ENCODE measurements around the gene MOB2. TPM values are rescaled to one million over a fixed set of nuclear protein-coding genes. Genes with fewer than 3 reads are reported as not detected.

Gene MOB2
- total and polyA plus RNA-seq, 2 donors (not counting 1 experiment from before 2014, with no cell fraction given): 13.1 to 30.1 TPM

DNA sequence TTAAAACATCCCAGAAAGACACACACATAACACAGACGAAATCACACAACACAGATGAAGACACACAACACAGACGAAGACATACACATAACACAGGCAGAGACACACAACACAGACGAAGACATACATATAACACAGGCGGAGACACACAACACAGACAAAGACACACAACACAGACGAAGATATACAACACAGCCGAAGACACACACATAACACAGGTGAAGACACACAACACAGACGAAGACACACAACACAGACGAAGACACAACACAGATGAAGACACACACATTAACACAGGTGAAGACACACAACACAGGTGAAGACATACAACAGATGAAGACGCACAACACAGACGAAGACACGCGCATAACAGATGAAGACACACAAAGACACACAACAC is 4.8 kb upstream of the MOB2 start:
- no peak overlapping the region for H2AFZ ChIP-seq (ENCODE audit: low read length)
- no peaks in the 10 kb centered on the region for H3K9me3 ChIP-seq (ENCODE audit: control insufficient read depth, insufficient read depth, low read depth, low read length)
- no peak overlapping the region for H3K4me2 ChIP-seq (ENCODE audit: extremely low read depth, insufficient read depth, low read length)
- no peaks in the 10 kb centered on the region for H3K27me3 ChIP-seq (ENCODE audit: control insufficient read depth, insufficient read depth, low read length)
- H3K36me3 ChIP-seq (ENCODE audit: control insufficient read depth, insufficient read depth, low read length): no peaks in the 10 kb centered on the region
- H3K4me3 ChIP-seq (replicated peaks in 1 of 4; ENCODE audit: control extremely low read depth in 1 of 4, insufficient read depth in 1 of 4, low read depth in 3 of 4, low read length in 4 of 4): no peak overlapping the region
- TF ChIP-seq CTCF (conservative IDR thresholded peaks at IDR 0.05 in 1 of 2, IDR thresholded peaks at IDR 0.05 in 1 of 2; ENCODE audit: low read depth in 1 of 2, low read length in 2 of 2) (no peak), EZH2 (IDR thresholded peaks at IDR 0.05; ENCODE audit: low read length, missing control alignments) (no peak)
- no peaks in the 10 kb centered on the region for H3K4me1 ChIP-seq (ENCODE audit: control insufficient read depth, extremely low read depth, insufficient read depth, low read length)
- no peak overlapping the region for H3K27ac ChIP-seq (ENCODE audit: insufficient read depth, low read length)
- H3K79me2 ChIP-seq (ENCODE audit: control insufficient read depth, insufficient read depth, low read length): peaks cover 4% of the 10 kb centered on the region
- peaks cover 3% of the 10 kb centered on the region for H4K20me1 ChIP-seq (ENCODE audit: control insufficient read depth, extremely low read depth, insufficient read depth, low read length)
- DNase-seq (ENCODE audit: low read depth in 2 of 2): no peak
- no peak overlapping the region for H3K9ac ChIP-seq (ENCODE audit: insufficient read depth, low read length)

- no peak overlapping the region for H3K27ac ChIP-seq (ENCODE audit: insufficient read depth, low read length)
- DNase-seq (ENCODE audit: low read depth in 2 of 2): no peak
- peaks cover 3% of the 10 kb centered on the region for H4K20me1 ChIP-seq (ENCODE audit: control insufficient read depth, extremely low read depth, insufficient read depth, low read length)
- no peaks in the 10 kb centered on the region for H3K36me3 ChIP-seq (ENCODE audit: control insufficient read depth, insufficient read depth, low read length)
- no peaks in the 10 kb centered on the region for H3K4me1 ChIP-seq (ENCODE audit: control insufficient read depth, extremely low read depth, insufficient read depth, low read length)
- H3K9ac ChIP-seq (ENCODE audit: insufficient read depth, low read length): no peak overlapping the region
- no peak overlapping the region for H2AFZ ChIP-seq (ENCODE audit: low read length)
- peaks cover 4% of the 10 kb centered on the region for H3K79me2 ChIP-seq (ENCODE audit: control insufficient read depth, insufficient read depth, low read length)
- no peak overlapping the region for H3K4me2 ChIP-seq (ENCODE audit: extremely low read depth, insufficient read depth, low read length)
- no peak overlapping the region for H3K4me3 ChIP-seq (replicated peaks in 1 of 4; ENCODE audit: control extremely low read depth in 1 of 4, insufficient read depth in 1 of 4, low read depth in 3 of 4, low read length in 4 of 4)
- no peaks in the 10 kb centered on the region for H3K9me3 ChIP-seq (ENCODE audit: control insufficient read depth, insufficient read depth, low read depth, low read length)
- no peak for TF ChIP-seq CTCF (conservative IDR thresholded peaks at IDR 0.05 in 1 of 2, IDR thresholded peaks at IDR 0.05 in 1 of 2; ENCODE audit: low read depth in 1 of 2, low read length in 2 of 2)
- TF ChIP-seq EZH2 (IDR thresholded peaks at IDR 0.05; ENCODE audit: low read length, missing control alignments): no peak
- H3K27me3 ChIP-seq (ENCODE audit: control insufficient read depth, insufficient read depth, low read length): no peaks in the 10 kb centered on the region
Measured at GRCh38 chr11:1490651-1491050, 4.1 kb upstream of the MOB2 start.

- Histone ChIP-seq H3K9me3 (ENCODE audit: control insufficient read depth, insufficient read depth, low read depth, low read length) (no peaks in the 10 kb centered on the region), H4K20me1 (ENCODE audit: control insufficient read depth, extremely low read depth, insufficient read depth, low read length) (peaks cover 3% of the 10 kb centered on the region), H3K79me2 (ENCODE audit: control insufficient read depth, insufficient read depth, low read length) (peaks cover 4% of the 10 kb centered on the region), H2AFZ (ENCODE audit: low read length) (no peak overlapping the region), H3K36me3 (ENCODE audit: control insufficient read depth, insufficient read depth, low read length) (no peaks in the 10 kb centered on the region), H3K9ac (ENCODE audit: insufficient read depth, low read length) (no peak overlapping the region), H3K4me3 (replicated peaks in 1 of 4; ENCODE audit: control extremely low read depth in 1 of 4, insufficient read depth in 1 of 4, low read depth in 3 of 4, low read length in 4 of 4) (no peak overlapping the region), H3K4me2 (ENCODE audit: extremely low read depth, insufficient read depth, low read length) (no peak overlapping the region), H3K27ac (ENCODE audit: insufficient read depth, low read length) (no peak overlapping the region), H3K27me3 (ENCODE audit: control insufficient read depth, insufficient read depth, low read length) (no peaks in the 10 kb centered on the region), H3K4me1 (ENCODE audit: control insufficient read depth, extremely low read depth, insufficient read depth, low read length) (no peaks in the 10 kb centered on the region)
- TF ChIP-seq CTCF (conservative IDR thresholded peaks at IDR 0.05 in 1 of 2, IDR thresholded peaks at IDR 0.05 in 1 of 2; ENCODE audit: low read depth in 1 of 2, low read length in 2 of 2) (no peak), EZH2 (IDR thresholded peaks at IDR 0.05; ENCODE audit: low read length, missing control alignments) (no peak)
- DNase-seq (ENCODE audit: low read depth in 2 of 2): no peak
Measured at GRCh38 chr11:1488575-1489180, 2.1 kb upstream of the MOB2 start.
